Colonic mucosa (tissue), 4 donors: ENCODE measurements around the gene CENPH. TPM values are rescaled to one million over a fixed set of nuclear protein-coding genes. Genes with fewer than 3 reads are reported as not detected.

Source experiments
- DNase-seq: peaks from one replicate; pipeline ENCODE4 v3.0.0-alpha.2; 2020
- H3K27ac ChIP-seq: fragments of 200-600 bp; one replicate; pipeline ENCODE4 v1.8.0; 2021
- H3K27me3 ChIP-seq: fragments of 200-600 bp; one replicate; pipeline ENCODE4 v1.8.0; 2021
- H3K36me3 ChIP-seq: fragments of 200-600 bp; one replicate; pipeline ENCODE4 v1.8.0; 2021
- H3K4me1 ChIP-seq: fragments of 200-600 bp; one replicate; pipeline ENCODE4 v1.8.0; 2021; ENCODE audit warnings: mild to moderate bottlenecking
- H3K4me3 ChIP-seq: fragments of 200-600 bp; one replicate; pipeline ENCODE4 v1.8.0; 2021
- H3K9ac ChIP-seq, 2 donors: one replicate each; pipeline ENCODE4 v1.7.0; 2013; ENCODE audit warnings: control low read depth in 2 of 2, low read depth in 2 of 2, low read length in 2 of 2
- H3K9me3 ChIP-seq: fragments of 200-600 bp; one replicate; pipeline ENCODE4 v1.8.0; 2021
- intact Hi-C: fragments of 100-400 bp; cut with DNase I; formaldehyde crosslinking; loops from one replicate; pipeline ENCODE4 v1.14.1; 2022
- total RNA-seq, 2 donors: library from RNA; stranded (reverse); fragmentation: NEBNext Ultra II Directional in 1 of 2; extraction: Animal tissue kit (Norgen Biotek cat#: 25700) in 1 of 2; gene quantifications; one replicate each; pipeline ENCODE4 v1.2.1, GENCODE V29; 2021
- TF ChIP-seq, protein P1 (sequence below): fragments of 200-600 bp; IDR thresholded peaks from one replicate; pipeline ENCODE4 v1.8.0; 2022; ENCODE audit warnings: antibody characterized with exemption, mild to moderate bottlenecking
- donor health status: healthy.
- donor health status: DM: no; HTN: no; CAD: no.
- donor health status: DM: no; HTN: no; CAD: no.

CENPH gene
- total RNA-seq, 2 donors from 2014 or later, result 5.9 to 13.9 TPM

DNA sequence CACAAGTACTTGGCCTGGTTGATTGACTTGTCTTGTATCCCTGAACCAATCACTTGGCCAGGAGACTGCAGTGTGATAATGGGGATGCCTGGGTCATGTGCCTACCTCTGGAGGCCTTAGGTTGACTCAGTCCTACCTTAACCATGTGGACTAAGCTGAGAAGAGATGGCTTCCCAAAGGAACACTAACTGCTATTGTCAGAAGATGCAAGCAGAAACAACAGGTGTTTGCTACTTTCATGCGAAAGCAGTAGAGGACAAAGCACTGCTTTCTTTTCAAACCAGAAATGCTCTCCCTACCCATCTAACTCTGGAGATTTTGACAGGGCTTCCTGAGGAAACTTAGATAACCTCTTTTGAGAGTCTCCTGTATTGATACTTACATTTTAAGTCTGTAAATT is 68.2 kb downstream of the CENPH start:
- TF ChIP-seq, protein P1, sequence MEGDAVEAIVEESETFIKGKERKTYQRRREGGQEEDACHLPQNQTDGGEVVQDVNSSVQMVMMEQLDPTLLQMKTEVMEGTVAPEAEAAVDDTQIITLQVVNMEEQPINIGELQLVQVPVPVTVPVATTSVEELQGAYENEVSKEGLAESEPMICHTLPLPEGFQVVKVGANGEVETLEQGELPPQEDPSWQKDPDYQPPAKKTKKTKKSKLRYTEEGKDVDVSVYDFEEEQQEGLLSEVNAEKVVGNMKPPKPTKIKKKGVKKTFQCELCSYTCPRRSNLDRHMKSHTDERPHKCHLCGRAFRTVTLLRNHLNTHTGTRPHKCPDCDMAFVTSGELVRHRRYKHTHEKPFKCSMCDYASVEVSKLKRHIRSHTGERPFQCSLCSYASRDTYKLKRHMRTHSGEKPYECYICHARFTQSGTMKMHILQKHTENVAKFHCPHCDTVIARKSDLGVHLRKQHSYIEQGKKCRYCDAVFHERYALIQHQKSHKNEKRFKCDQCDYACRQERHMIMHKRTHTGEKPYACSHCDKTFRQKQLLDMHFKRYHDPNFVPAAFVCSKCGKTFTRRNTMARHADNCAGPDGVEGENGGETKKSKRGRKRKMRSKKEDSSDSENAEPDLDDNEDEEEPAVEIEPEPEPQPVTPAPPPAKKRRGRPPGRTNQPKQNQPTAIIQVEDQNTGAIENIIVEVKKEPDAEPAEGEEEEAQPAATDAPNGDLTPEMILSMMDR, result no peak
- no peaks in the 10 kb centered on the region for H3K4me1 ChIP-seq
- H3K4me3 ChIP-seq, result no peak overlapping the region
- no peak overlapping the region for H3K27ac ChIP-seq
- H3K27me3 ChIP-seq, result no peaks in the 10 kb centered on the region
- no peak overlapping the region for H3K9ac ChIP-seq
- no peaks in the 10 kb centered on the region for H3K9me3 ChIP-seq
- DNase-seq, result no peak
- H3K36me3 ChIP-seq, result peaks cover 7% of the 10 kb centered on the region
- intact Hi-C loops, result no loop called here

Other genes starting within 250 kb of the CENPH start
- 10 to 100 TPM; 45.9 to 50.5 TPM for gene SLC30A5, start 95.6 kb upstream of the CENPH start, total RNA-seq
- 100 to 1,000 TPM in 1 of 2 donors, 10 to 100 TPM in 1; 43.1 to 189 TPM for gene CCNB1, start 22.4 kb upstream of the CENPH start, total RNA-seq
- gene CDK7, start 45.3 kb downstream of the CENPH start, total RNA-seq, result 10 to 100 TPM; 21.9 to 35.4 TPM
- 10 to 100 TPM; 12.5 to 13.2 TPM for gene CCDC125, start 143.2 kb downstream of the CENPH start, total RNA-seq
- 10 to 100 TPM; 34.5 to 35.3 TPM for gene AK6, start 179.9 kb downstream of the CENPH start, total RNA-seq
- gene TAF9, start 179.9 kb downstream of the CENPH start, total RNA-seq, result 10 to 100 TPM; 53.7 to 60.2 TPM
- gene RAD17, start 180.2 kb downstream of the CENPH start, total RNA-seq, result 10 to 100 TPM; 16.7 to 17.9 TPM
- 10 to 100 TPM; 51.0 to 51.2 TPM for gene MARVELD2, start 225.5 kb downstream of the CENPH start, total RNA-seq